ENCODE data around the gene TBC1D1.

DNA sequence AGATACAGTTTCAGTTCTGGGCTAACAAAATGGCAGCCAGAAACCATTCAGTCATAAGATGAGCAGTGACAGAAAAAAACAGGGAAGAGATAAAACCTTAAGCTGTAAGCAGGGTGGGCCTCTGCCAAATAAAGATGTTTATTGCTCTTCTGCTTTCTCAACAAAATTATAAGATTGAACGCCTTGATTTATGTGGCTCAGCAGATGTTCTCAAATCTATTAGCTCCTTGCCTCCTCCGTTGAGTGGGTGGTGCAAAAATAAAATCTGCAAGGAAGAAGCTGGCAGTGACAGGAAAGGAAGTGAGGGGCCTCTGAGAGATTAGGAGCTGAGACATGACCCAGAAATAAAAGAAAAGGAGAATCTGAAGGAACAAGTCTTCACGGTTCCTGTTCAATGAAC lies 275.9 kb downstream of the TBC1D1 start:
- TF ChIP-seq, protein P1, sequence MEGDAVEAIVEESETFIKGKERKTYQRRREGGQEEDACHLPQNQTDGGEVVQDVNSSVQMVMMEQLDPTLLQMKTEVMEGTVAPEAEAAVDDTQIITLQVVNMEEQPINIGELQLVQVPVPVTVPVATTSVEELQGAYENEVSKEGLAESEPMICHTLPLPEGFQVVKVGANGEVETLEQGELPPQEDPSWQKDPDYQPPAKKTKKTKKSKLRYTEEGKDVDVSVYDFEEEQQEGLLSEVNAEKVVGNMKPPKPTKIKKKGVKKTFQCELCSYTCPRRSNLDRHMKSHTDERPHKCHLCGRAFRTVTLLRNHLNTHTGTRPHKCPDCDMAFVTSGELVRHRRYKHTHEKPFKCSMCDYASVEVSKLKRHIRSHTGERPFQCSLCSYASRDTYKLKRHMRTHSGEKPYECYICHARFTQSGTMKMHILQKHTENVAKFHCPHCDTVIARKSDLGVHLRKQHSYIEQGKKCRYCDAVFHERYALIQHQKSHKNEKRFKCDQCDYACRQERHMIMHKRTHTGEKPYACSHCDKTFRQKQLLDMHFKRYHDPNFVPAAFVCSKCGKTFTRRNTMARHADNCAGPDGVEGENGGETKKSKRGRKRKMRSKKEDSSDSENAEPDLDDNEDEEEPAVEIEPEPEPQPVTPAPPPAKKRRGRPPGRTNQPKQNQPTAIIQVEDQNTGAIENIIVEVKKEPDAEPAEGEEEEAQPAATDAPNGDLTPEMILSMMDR (conservative IDR thresholded peaks at IDR 0.05; ENCODE audit: low read depth, low read length): no peak
- no peak for TF ChIP-seq EZH2 (IDR thresholded peaks at IDR 0.05; ENCODE audit: borderline replicate concordance, low read depth, low read length, poor library complexity, severe bottlenecking)
